Measurements from ENCODE around the gene PTGES3. TPM values are rescaled to one million over a fixed set of nuclear protein-coding genes. Genes with fewer than 3 reads are reported as not detected.
A peak's percentile ranks its signal among the peaks of the same experiment; 100 is the strongest.

The PTGES3 gene
- total RNA-seq, 3 donors from 2014 or later = 155 to 223 (median 164) TPM

DNA sequence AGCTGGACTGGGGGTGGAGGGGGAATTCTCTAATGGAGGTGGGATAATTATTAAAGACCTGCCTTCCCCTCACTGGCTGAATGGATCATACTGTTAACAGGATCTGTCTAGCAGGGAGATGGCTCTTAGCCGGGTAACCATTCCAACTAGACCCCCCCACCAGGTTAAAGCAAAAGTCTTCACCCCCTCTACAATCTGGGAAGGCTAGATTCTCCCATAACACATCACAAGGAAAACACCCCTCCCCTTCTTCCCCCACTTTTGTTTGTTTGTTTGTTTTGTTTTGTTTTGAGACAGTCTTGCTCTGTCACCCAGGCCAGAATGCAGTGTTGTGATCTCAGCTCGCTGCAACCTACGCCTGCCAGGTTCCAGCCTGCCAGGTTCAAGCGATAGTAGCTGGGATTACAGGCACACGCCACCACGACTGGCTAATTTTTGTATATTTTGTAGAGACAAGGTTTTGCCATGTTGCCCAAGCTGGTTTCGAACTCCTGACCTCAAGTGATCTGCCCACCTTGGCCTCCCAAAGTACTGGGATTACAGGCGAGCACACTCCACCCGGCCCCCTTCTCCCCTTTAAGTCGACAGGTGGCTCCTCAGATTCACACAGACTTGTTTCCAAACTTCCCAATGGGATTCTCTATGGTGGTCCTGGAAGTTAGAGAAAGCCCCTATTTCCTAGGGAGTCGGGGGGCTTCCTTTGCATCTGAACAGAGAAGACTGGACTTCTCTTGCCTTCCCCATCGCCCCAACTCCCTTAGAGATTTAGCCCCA, 54.4 kb downstream of the PTGES3 start:
- intact Hi-C loops (cut with DNase I, micrococcal nuclease) = loop anchor here in 1 of 2 donors (5.0 to 10.0 kb wide), 2 partner anchors 54 to 109 kb away; partner anchors contain the start of genes PTGES3 and RBMS2

DNA sequence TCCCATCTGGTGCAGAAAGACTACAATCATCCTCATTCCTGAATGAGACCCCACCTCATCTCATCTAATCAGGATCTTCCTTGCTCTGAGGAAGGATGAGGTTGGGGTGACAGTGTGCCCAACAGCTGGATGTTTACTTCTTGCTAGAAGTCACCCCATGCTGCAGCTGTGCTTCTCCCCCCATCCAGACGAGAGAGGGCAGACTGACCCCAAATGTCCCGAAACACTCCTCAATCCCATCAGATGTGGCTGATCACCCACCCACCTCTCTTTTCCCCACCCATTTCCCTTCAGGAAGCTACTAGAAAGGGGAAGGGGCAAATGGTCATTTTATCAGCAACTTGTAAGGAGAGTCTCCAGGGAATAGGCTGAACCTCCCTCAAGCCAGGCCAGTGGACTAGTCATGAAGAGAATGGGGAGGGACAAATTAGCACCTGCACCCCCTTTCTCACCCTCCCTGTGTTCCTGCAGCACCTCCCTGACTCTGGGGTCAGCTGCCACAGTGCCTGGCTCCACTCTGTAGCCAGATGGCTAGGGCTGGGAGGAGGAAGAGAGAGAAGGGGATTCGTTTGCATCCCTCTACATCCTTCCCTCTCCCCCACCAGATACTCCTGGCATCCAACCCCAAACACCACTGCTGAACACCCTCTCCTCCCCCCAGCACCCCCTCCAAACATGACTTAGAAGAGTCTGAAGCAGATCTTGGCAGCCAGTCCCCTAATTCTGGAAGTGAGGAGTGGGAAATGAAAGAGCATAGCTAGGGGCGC, 55.2 kb downstream of the PTGES3 start:
- no peak overlapping the region for H3K4me3 ChIP-seq
- TF ChIP-seq, protein P1, sequence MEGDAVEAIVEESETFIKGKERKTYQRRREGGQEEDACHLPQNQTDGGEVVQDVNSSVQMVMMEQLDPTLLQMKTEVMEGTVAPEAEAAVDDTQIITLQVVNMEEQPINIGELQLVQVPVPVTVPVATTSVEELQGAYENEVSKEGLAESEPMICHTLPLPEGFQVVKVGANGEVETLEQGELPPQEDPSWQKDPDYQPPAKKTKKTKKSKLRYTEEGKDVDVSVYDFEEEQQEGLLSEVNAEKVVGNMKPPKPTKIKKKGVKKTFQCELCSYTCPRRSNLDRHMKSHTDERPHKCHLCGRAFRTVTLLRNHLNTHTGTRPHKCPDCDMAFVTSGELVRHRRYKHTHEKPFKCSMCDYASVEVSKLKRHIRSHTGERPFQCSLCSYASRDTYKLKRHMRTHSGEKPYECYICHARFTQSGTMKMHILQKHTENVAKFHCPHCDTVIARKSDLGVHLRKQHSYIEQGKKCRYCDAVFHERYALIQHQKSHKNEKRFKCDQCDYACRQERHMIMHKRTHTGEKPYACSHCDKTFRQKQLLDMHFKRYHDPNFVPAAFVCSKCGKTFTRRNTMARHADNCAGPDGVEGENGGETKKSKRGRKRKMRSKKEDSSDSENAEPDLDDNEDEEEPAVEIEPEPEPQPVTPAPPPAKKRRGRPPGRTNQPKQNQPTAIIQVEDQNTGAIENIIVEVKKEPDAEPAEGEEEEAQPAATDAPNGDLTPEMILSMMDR (IDR thresholded peaks at IDR 0.05) = no peak
- ATAC-seq (no peak), DNase-seq (peak in 2 of 3 donors; percentile 26 to 49)
- H3K9me3 ChIP-seq = no peaks in the 10 kb centered on the region
- intact Hi-C loops (cut with DNase I, micrococcal nuclease) = loop anchor here in 1 of 2 donors (5.0 to 10.0 kb wide), 2 partner anchors 54 to 108 kb away; partner anchors contain the start of genes PTGES3 and RBMS2
- no peaks in the 10 kb centered on the region for H3K36me3 ChIP-seq (ENCODE audit: low read depth)
- H3K4me1 ChIP-seq (ENCODE audit: low read depth) = peaks cover 51% of the 10 kb centered on the region

More for the DNA sequence above, 54.4 kb downstream of the PTGES3 start:
- no peak for ATAC-seq
- H3K36me3 ChIP-seq (ENCODE audit: low read depth) = peaks cover 4% of the 10 kb centered on the region
- DNase-seq = peak in 1 of 3 donors; percentile 28
- TF ChIP-seq, protein P1 (IDR thresholded peaks at IDR 0.05) = no peak
- peaks cover 53% of the 10 kb centered on the region for H3K4me1 ChIP-seq (ENCODE audit: low read depth)
- H3K4me3 ChIP-seq = peak overlapping the region; percentile 67
- H3K9me3 ChIP-seq = no peaks in the 10 kb centered on the region

GRCh38 chr12:56631790-56632700, 56.0 kb downstream of the PTGES3 start:
- intact Hi-C loops (cut with DNase I, micrococcal nuclease) = loop anchor here in 1 of 2 donors (5.0 to 10.0 kb wide), 2 partner anchors 55 to 107 kb away; partner anchors contain the start of genes PTGES3 and RBMS2
- peak; percentile 27 for ATAC-seq
- TF ChIP-seq, protein P1 (IDR thresholded peaks at IDR 0.05) = no peak

DNA sequence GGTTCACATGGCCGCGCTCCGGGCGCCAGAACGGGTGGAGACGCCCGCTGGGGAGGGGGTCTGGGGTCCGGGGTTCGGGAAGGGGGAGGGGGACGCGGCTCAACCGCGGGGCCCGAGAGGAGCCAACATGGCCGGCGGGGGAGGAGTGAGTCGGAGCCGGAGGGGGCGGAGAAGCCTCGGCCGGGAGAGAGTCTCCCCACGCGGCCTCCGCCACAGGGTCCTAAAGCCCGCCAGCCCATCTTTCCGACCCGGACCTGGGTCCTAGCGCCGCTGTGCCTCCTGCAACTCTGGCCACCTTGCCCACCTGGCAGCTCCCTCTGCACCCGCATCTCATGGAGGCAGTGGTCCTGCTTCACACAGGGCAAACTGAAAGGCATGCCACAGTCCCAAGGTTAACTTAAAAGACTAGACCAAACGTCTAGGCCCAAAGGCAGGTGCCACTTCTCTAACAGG, 57.9 kb downstream of the PTGES3 start, which contains the start of gene BAZ2A:
Gene BAZ2A (minus strand): TSS at position 147 of the 453 bp plus-strand sequence. CDS start 12,796 bp downstream, outside the sequence.
- DNase-seq (peak; percentile 92 to 96 (median 94)), ATAC-seq (peak; percentile 78)
- TF ChIP-seq, protein P1 (IDR thresholded peaks at IDR 0.05) = no peak
- intact Hi-C loops (cut with DNase I, micrococcal nuclease) = loop anchor here in 1 of 2 donors (5.0 to 10.0 kb wide), 2 partner anchors 57 to 105 kb away; partner anchors contain the start of genes PTGES3 and RBMS2
- peaks cover 41% of the 10 kb centered on the region for H3K4me1 ChIP-seq (ENCODE audit: low read depth)
- H3K4me3 ChIP-seq = peak within 1 kb of the TSS; percentile 96
- H3K9me3 ChIP-seq = no peaks in the 10 kb centered on the region
- no peaks in the 10 kb centered on the region for H3K36me3 ChIP-seq (ENCODE audit: low read depth)

More at GRCh38 chr12:56631790-56632700, 56.0 kb downstream of the PTGES3 start:
- H3K9me3 ChIP-seq = no peaks in the 10 kb centered on the region
- H3K4me3 ChIP-seq = no peak overlapping the region
- DNase-seq = peak; percentile 89 to 91 (median 89)
- H3K4me1 ChIP-seq (ENCODE audit: low read depth) = peaks cover 43% of the 10 kb centered on the region
- no peaks in the 10 kb centered on the region for H3K36me3 ChIP-seq (ENCODE audit: low read depth)

Data from mucosa of descending colon (tissue), 3 donors.